ENCODE measurements around the gene PSENEN.
"Not testable (repeated sequence)": the region's sequence is repeated elsewhere in the genome, so short reads cannot be mapped to it uniquely, and the experiment has no call there.

The PSENEN gene

DNA sequence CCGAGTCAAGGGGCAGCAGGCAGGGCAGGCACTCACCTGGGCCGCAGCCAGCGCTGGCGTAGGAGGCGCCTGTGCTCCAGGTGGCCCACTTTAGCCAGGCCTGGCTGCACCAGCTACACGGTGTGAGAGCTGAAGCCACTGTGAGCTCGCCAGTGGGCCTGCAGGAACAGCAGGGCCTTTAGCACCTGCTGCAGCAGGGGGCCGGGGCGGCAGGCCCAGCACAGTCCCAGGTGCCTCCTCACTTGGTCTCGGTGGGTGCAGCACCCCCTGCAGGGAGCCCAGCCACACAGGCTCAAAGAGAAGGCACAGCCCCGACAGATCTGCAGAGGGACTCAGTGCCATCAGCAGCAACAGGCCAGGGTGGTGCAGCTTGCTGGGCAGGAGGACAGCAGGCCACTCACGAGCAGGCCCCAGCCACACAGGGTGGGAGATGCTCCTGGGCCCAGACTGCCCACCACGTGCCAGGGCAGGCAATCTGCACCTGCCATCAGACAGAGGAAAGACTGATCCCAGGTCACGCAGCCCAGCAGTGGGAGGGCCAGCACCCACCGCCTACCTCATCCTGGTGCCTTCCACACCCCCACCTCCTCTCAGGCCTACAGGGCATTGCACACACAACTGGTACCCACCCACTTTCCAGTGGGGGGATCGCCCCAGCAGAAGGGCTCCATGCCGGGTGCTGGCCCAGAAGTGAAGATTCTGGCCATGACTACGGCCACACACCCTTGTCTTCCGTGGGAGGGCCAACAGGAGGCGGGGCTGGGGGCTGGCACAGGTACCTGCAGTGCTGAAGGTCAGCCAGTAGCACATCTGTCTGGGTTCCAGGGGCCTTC, 45.7 kb downstream of the PSENEN start:
- DNase-seq = no peak

DNA sequence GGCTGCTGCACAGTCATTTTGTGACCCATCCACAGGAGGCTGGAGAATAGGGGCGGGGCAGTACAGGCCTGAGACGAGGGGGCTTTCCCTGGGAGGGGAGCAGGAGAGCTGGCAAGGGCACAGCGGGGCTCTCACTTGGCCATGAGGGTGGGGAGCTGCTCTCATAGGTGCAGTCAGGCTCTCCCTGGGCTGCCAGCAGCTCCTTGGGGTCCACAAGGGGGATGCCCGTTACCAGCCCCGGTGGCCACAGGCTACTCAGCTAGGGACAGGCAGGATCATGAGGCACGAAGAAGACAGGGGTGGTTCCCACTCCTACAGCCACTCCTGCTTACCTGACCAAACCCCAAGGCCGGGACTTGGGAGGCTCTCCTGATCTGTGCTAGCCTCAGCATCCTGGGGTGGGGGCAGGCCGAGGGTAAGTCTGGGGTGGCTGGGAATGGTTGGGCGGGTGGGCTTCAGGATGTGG, 46.4 kb downstream of the PSENEN start:
- no peak for DNase-seq

DNA sequence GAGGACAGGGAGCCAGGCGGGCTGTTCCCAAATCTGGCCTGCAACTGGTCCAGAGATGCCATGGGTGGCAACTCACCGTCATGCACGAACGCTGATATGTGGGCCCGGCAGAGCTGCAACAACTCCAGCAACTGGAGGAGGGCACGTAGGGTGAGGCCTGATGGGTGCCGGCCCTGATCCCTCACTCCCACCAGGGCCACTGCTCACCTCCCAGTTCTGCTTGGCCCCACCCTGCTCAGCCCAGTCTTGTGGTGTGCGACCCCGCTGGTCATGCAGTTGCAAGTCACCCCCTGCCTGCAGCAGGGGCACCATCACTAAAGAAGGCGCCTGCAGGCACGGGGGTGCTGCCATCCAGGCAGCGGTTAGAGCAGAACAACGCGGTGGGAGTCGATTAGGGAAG, 46.9 kb downstream of the PSENEN start:
- no peak for DNase-seq

DNA sequence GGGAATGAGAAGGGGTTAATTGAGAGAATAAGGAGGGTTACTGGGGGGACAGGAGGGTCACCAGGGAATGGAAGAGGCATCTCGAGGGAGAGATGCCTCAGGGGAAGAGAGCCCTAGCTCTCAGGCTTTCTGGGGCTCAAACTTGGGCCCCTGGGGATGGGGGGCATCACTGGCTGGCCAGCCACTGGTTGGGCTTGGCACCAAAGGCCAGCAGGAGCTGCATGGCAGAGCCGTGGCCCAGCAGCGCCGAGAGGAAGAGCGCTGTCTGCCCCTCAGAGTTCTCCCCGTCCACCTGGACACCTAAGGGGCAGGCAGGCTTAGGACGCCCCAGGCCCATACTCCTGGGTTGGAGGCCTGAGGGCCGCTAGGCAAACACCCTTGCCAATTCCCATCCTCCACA, 47.4 kb downstream of the PSENEN start:
- no peak for DNase-seq

DNA sequence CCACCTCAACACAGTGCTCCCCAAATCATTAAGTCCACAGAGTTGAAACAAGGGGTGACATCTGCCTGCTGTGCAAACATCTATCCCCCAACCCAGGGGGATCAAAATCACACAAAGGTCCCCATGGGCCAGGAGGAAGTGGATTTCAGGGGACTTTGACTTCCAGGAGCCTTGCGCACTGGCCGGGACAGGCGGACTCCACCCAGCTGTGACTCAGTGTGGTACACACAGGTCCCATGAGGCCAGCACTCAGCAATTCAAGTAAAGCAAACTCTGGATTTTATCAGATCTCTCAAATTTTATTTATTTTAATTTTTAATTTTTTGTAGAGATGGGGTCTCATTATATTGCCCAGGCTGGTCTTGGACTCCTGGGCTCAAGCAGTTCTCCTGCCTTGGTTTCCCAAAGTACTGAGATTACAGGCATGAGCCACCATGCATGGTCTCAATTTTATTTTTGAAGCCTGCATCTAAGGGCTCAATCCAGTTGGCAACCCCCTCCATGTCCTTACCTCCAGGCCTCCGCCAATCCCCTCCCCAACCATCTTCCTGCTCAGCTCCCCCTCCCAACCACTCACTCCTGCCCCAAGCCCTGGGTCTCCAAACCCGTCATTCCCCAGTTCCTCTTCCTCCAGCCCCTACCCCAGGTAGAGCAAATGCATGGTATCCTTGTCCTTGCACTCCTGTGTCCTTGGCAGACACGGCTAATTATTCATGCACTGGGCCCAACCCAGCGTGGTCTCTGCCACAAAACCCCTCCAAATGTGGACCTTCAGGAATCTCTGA, 48.1 kb downstream of the PSENEN start:
- DNase-seq = no peak

DNA sequence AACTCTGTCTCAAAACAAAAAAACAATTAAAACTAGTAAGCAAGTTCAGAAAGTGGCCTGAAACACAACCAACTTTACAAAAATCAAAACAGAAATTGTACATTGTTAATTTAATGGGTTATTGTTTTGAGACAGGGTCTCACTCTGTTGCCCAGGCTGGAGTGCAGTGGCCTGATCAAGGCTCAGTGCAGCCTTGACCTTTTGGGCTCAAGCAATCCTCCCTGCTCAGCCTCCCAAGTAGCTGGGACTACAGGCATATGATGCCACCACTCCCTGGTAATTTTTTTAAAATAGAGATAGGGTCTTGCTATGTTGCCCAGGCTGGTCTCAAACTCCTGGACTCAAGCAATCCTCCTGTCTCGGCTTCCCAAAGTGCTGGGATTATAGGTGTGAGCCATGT, 50.1 kb downstream of the PSENEN start:
- not testable (repeated sequence) for DNase-seq
